ENCODE results near the gene SHROOM3. TPM values are rescaled to one million over a fixed set of nuclear protein-coding genes. Genes with fewer than 3 reads are reported as not detected.

SHROOM3 gene
- total and polyA plus RNA-seq, 8 donors, result 6.1 to 212 (median 77.6) TPM

- no peak overlapping the region for H3K4me3 ChIP-seq
- peak overlapping the region in 2 of 5 donors; percentile 37 to 41 for H3K27ac ChIP-seq
- 49 to 76% (median 69%) methylated on average over 4 of the region's 4 CpGs for WGBS, 5 donors
- no peak for TF ChIP-seq EP300 (IDR thresholded peaks at IDR 0.05)
- DNase-seq, result no peak
- intact Hi-C loops (cut with DNase I; ENCODE audit: low total_unique reads), result no loop called here
- no peaks in the 10 kb centered on the region for H3K27me3 ChIP-seq
- no peaks in the 10 kb centered on the region for H3K9me3 ChIP-seq
- H3K4me1 ChIP-seq, result peaks cover 0 to 14% (median 12%) of the 10 kb centered on the region in 4 donors
- H3K36me3 ChIP-seq, result no peaks in the 10 kb centered on the region
These were observed 204.3 kb downstream of the SHROOM3 start for GRCh38 chr4:76639288-76639687.

- TF ChIP-seq POLR2A (IDR thresholded peaks at IDR 0.05) (no peak), POLR2AphosphoS5 (IDR thresholded peaks at IDR 0.05) (no peak), CTCF (IDR thresholded peaks at IDR 0.05) (no peak), EP300 (IDR thresholded peaks at IDR 0.05) (no peak)
- DNase-seq, result peak in 1 of 2 donors; percentile 75
- Histone ChIP-seq H3K4me1 (peaks cover 0 to 22% (median 16%) of the 10 kb centered on the region in 4 donors), H3K27ac (peak overlapping the region; percentile 17 to 72 (median 41)), H3K9me3 (no peaks in the 10 kb centered on the region), H3K27me3 (no peaks in the 10 kb centered on the region), H3K4me3 (no peak overlapping the region), H3K36me3 (no peaks in the 10 kb centered on the region)
- WGBS, 5 donors, result 57 to 63% (median 62%) methylated on average over 6 of the region's 6 CpGs
- intact Hi-C loops (cut with DNase I; ENCODE audit: low total_unique reads), result no loop called here
These were observed 205.4 kb downstream of the SHROOM3 start for GRCh38 chr4:76640353-76640910.

GRCh38 chr4:76641351-76641750 is 206.3 kb downstream of the SHROOM3 start:
- intact Hi-C loops (cut with DNase I; ENCODE audit: low total_unique reads), result no loop called here
- no peaks in the 10 kb centered on the region for H3K9me3 ChIP-seq
- no peak for TF ChIP-seq CTCF (IDR thresholded peaks at IDR 0.05)
- TF ChIP-seq EP300 (IDR thresholded peaks at IDR 0.05), result no peak
- TF ChIP-seq POLR2A (IDR thresholded peaks at IDR 0.05), result no peak
- TF ChIP-seq POLR2AphosphoS5 (IDR thresholded peaks at IDR 0.05), result peak in 2 of 3 donors; percentile 64 to 73
- peaks cover 0 to 22% (median 16%) of the 10 kb centered on the region in 4 donors for H3K4me1 ChIP-seq
- WGBS, 5 donors, result 44 to 60% (median 45%) methylated on average over 4 of the region's 4 CpGs
- H3K36me3 ChIP-seq, result no peaks in the 10 kb centered on the region
- peak; percentile 53 to 57 for DNase-seq
- H3K4me3 ChIP-seq, result no peak overlapping the region
- peak overlapping the region in 4 of 5 donors; percentile 38 to 72 (median 57) for H3K27ac ChIP-seq
- no peaks in the 10 kb centered on the region for H3K27me3 ChIP-seq

GRCh38 chr4:76641758-76642157 is 206.7 kb downstream of the SHROOM3 start:
- peak overlapping the region in 3 of 5 donors; percentile 52 to 72 (median 62) for H3K27ac ChIP-seq
- no peaks in the 10 kb centered on the region for H3K9me3 ChIP-seq
- H3K4me3 ChIP-seq, result no peak overlapping the region
- intact Hi-C loops (cut with DNase I; ENCODE audit: low total_unique reads), result no loop called here
- no peak for TF ChIP-seq POLR2A (IDR thresholded peaks at IDR 0.05)
- TF ChIP-seq POLR2AphosphoS5 (IDR thresholded peaks at IDR 0.05), result no peak
- no peak for TF ChIP-seq EP300 (IDR thresholded peaks at IDR 0.05)
- no peak for TF ChIP-seq CTCF (IDR thresholded peaks at IDR 0.05)
- no peaks in the 10 kb centered on the region for H3K36me3 ChIP-seq
- peaks cover 0 to 22% (median 16%) of the 10 kb centered on the region in 4 donors for H3K4me1 ChIP-seq
- H3K27me3 ChIP-seq, result no peaks in the 10 kb centered on the region
- 55 to 72% (median 64%) methylated on average over 2 of the region's 2 CpGs for WGBS, 5 donors
- no peak for DNase-seq

DNA sequence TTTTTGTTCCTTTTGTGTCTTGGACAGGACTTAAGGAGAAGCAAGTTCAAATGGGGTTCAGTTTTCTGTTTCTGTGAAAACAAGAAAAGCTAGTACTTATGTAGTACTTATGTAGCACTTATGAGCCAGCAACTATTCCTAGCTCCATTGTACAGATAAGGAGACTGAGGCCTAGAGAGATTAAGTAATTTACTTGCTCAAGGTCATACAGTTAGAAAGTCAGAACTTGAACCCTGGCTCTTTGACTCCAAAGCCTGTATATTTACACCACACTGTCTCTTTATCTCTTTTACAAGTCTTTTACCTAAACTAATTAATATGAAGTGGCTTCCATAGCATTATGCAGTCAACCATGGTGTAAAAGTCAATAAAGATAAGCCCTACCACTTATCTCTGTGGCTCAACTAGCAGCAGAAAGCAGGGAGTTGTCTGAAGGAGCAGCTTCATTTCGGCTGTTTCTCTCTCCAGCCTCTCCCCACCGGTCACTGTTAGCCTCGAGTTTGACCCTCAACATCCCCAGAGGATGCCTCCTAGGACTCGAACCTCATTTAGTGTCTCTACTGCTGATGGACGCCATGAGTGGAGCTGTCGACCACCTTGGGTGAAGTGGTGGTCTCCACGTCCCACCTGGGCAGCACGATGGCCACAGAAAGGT is 209.9 kb downstream of the SHROOM3 start:
- Histone ChIP-seq H3K27ac (no peak overlapping the region), H3K9me3 (no peaks in the 10 kb centered on the region), H3K27me3 (no peaks in the 10 kb centered on the region), H3K4me3 (no peak overlapping the region), H3K36me3 (no peaks in the 10 kb centered on the region), H3K4me1 (peaks cover 0 to 22% (median 16%) of the 10 kb centered on the region in 4 donors)
- 64 to 75% (median 71%) methylated on average over 8 of the region's 8 CpGs for WGBS, 5 donors
- DNase-seq, result no peak
- intact Hi-C loops (cut with DNase I; ENCODE audit: low total_unique reads), result no loop called here
- TF ChIP-seq CTCF (IDR thresholded peaks at IDR 0.05), result no peak
- TF ChIP-seq POLR2AphosphoS5 (IDR thresholded peaks at IDR 0.05), result no peak
- no peak for TF ChIP-seq EP300 (IDR thresholded peaks at IDR 0.05)
- no peak for TF ChIP-seq POLR2A (IDR thresholded peaks at IDR 0.05)

Measured in stomach (tissue), 9 donors.